ENCODE data around the gene PSMB3.

DNA sequence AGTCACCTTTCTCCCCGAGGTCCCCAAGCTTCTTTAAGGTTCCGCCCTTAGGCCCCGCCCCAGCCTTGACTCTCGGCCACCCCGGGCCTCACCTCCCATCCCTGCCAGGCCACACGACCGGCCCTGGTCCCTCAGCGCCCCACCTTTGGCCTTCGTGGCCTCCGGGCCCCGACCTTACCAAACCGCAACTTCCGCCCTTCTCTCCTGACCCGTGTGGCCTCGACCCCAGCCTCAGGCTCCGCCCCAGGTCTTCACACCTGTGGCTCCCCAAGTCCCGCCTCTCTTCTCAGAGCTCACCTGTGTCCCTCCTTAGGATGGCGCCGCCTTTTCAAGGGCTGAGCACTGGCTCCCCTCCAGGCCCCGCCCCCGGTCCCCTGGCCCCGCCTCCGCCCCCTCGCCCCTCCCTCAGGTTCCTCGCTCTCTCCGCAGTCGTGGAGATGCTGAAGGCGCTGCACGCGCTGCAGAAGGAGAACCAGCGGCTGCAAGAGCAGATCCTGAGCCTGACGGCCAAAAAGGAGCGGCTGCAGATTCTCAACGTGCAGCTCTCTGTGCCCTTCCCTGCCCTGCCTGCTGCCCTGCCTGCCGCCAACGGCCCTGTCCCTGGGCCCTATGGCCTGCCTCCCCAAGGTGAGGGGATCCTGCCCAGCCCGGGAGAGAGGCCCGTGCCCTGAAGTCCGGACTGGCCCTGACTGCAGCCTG lies 32.4 kb upstream of the PSMB3 start:
- TF ChIP-seq, protein P1, sequence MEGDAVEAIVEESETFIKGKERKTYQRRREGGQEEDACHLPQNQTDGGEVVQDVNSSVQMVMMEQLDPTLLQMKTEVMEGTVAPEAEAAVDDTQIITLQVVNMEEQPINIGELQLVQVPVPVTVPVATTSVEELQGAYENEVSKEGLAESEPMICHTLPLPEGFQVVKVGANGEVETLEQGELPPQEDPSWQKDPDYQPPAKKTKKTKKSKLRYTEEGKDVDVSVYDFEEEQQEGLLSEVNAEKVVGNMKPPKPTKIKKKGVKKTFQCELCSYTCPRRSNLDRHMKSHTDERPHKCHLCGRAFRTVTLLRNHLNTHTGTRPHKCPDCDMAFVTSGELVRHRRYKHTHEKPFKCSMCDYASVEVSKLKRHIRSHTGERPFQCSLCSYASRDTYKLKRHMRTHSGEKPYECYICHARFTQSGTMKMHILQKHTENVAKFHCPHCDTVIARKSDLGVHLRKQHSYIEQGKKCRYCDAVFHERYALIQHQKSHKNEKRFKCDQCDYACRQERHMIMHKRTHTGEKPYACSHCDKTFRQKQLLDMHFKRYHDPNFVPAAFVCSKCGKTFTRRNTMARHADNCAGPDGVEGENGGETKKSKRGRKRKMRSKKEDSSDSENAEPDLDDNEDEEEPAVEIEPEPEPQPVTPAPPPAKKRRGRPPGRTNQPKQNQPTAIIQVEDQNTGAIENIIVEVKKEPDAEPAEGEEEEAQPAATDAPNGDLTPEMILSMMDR (IDR thresholded peaks at IDR 0.05): no peak
- no peak for TF ChIP-seq POLR2A (IDR thresholded peaks at IDR 0.05)
